Caco-2 (cell line): ENCODE measurements around the gene C10orf90. TPM values are rescaled to one million over a fixed set of nuclear protein-coding genes. Genes with fewer than 3 reads are reported as not detected.

Experiments
- BruUV-seq: library from RNA; stranded (reverse); fragments of 400-500 nt; replicated peaks from 2 replicates; lab custom pipeline; 2021; lab: Mats Ljungman, UMichigan
- CTCF ChIA-PET: fragments of 300-600 bp; sonication (Branson Sonifier 250); formaldehyde crosslinking; loops from one replicate; lab custom pipeline; 2022; ENCODE audit warnings: antibody characterized with exemption; lab: Charles Lee
- POLR2A ChIA-PET: fragments of 300-600 bp; sonication (Branson Sonifier 250); formaldehyde crosslinking; loops from one replicate; lab custom pipeline; 2022; ENCODE audit warnings: antibody characterized with exemption; lab: Charles Lee
- DNase-seq, 2 experiments: peaks; one replicate each; pipeline versions ENCODE4 v3.0.0 to v3.0.0-alpha.2; 2020 to 2022
- H3K27me3 ChIP-seq: replicated peaks from 2 replicates; pipeline ENCODE4 v1.6.0; 2011; ENCODE audit warnings: low read length; ENCODE audit not compliant: control insufficient read depth, insufficient read depth
- H3K36me3 ChIP-seq: 2 replicates; pipeline ENCODE4 v1.5.1; 2011; ENCODE audit warnings: low read length; ENCODE audit not compliant: control insufficient read depth, insufficient read depth
- H3K4me1 ChIP-seq: fragments of 250-450 bp; sonication (Bioruptor Pico); 2 replicates; pipeline ENCODE4 v1.5.1; 2020; ENCODE audit warnings: mild to moderate bottlenecking
- H3K4me3 ChIP-seq: 2 replicates; pipeline ENCODE4 v1.5.1; 2011; ENCODE audit warnings: low read depth, mild to moderate bottlenecking, control low read depth, low read length
- H3K9me3 ChIP-seq: fragments of 250-450 bp; sonication (Bioruptor Pico); 2 replicates; pipeline ENCODE4 v1.5.1; 2020; ENCODE audit warnings: mild to moderate bottlenecking, moderate library complexity
- H3K27ac Mint-ChIP-seq: one replicate; pipeline ENCODE4 v1.8.0; 2022; ENCODE audit warnings: mixed read lengths; ENCODE audit not compliant: unreplicated experiment
- H3K27me3 Mint-ChIP-seq: one replicate; pipeline ENCODE4 v1.8.0; 2022; ENCODE audit warnings: mixed read lengths; ENCODE audit not compliant: insufficient read depth, unreplicated experiment
- H3K36me3 Mint-ChIP-seq: one replicate; pipeline ENCODE4 v1.8.0; 2022; ENCODE audit warnings: mild to moderate bottlenecking, mixed read lengths; ENCODE audit not compliant: insufficient read depth, unreplicated experiment
- H3K4me1 Mint-ChIP-seq: one replicate; pipeline ENCODE4 v1.8.0; 2022; ENCODE audit warnings: low read depth, mixed read lengths; ENCODE audit not compliant: unreplicated experiment
- H3K4me3 Mint-ChIP-seq: one replicate; pipeline ENCODE4 v1.8.0; 2022; ENCODE audit warnings: mild to moderate bottlenecking, moderate library complexity, mixed read lengths; ENCODE audit not compliant: unreplicated experiment
- H3K9me3 Mint-ChIP-seq: one replicate; pipeline ENCODE4 v1.8.0; 2022; ENCODE audit warnings: mixed read lengths; ENCODE audit not compliant: unreplicated experiment
- CTCF ChIP-seq, 2 experiments: fragments of 200-600 bp in 1 of 2; IDR thresholded peaks; 1 replicate in 1 of 2; 2 replicates in 1 of 2; pipeline versions ENCODE4 v1.5.1 to v1.8.0; 2011 to 2022; ENCODE audit warnings: antibody characterized with exemption in 1 of 2, control low read depth in 1 of 2, inconsistent platforms in 1 of 2, low read depth in 1 of 2, low read length in 1 of 2, mild to moderate bottlenecking in 1 of 2, moderate library complexity in 1 of 2; ENCODE audit not compliant: insufficient read depth in 1 of 2, severe bottlenecking in 1 of 2, unreplicated experiment in 1 of 2
- intact Hi-C: fragments of 100-400 bp; cut with micrococcal nuclease; formaldehyde crosslinking; loops from one replicate; pipeline ENCODE4 v1.10.0; 2022; ENCODE audit not compliant: unreplicated experiment
- total RNA-seq: library from RNA; stranded (reverse); gene quantifications from 2 replicates; pipeline ENCODE4 v1.2.3, GENCODE V29; 2022

C10orf90 gene
- total RNA-seq, 1 experiment from 2014 or later, result not detected

- no peak for TF ChIP-seq CTCF (IDR thresholded peaks at IDR 0.05; ENCODE audit: insufficient read depth in 1 of 2, low read depth in 1 of 2, low read length in 1 of 2, severe bottlenecking in 1 of 2, unreplicated experiment in 1 of 2)
- no peak overlapping the region for H3K4me3 ChIP-seq
- Mint-ChIP-seq H3K9me3 (no peaks in the 10 kb centered on the region), H3K27me3 (peaks cover 10% of the 10 kb centered on the region), H3K4me3 (no peak overlapping the region), H3K4me1 (no peaks in the 10 kb centered on the region), H3K27ac (no peak overlapping the region), H3K36me3 (no peaks in the 10 kb centered on the region)
- H3K36me3 ChIP-seq, result no peaks in the 10 kb centered on the region
- CTCF ChIA-PET, result no interaction called here
- H3K27me3 ChIP-seq, result no peaks in the 10 kb centered on the region; the same call in 1 of the 2 replicates
- no peaks in the 10 kb centered on the region for H3K9me3 ChIP-seq
- H3K4me1 ChIP-seq, result no peaks in the 10 kb centered on the region
- intact Hi-C loops, result no loop called here
- no TSS peak for BruUV-seq
- DNase-seq, result no peak
- POLR2A ChIA-PET, result no interaction called here
Observed at GRCh38 chr10:126611303-126611702, 59.2 kb downstream of the C10orf90 start.

- intact Hi-C loops, result no loop called here
- Mint-ChIP-seq H3K36me3 (no peaks in the 10 kb centered on the region), H3K4me3 (no peak overlapping the region), H3K27ac (no peak overlapping the region), H3K27me3 (peaks cover 15% of the 10 kb centered on the region), H3K4me1 (no peaks in the 10 kb centered on the region), H3K9me3 (no peaks in the 10 kb centered on the region)
- no peak for DNase-seq
- no TSS peak for BruUV-seq
- no peaks in the 10 kb centered on the region for H3K9me3 ChIP-seq
- no peaks in the 10 kb centered on the region for H3K4me1 ChIP-seq
- TF ChIP-seq CTCF (IDR thresholded peaks at IDR 0.05; ENCODE audit: insufficient read depth in 1 of 2, low read depth in 1 of 2, low read length in 1 of 2, severe bottlenecking in 1 of 2, unreplicated experiment in 1 of 2), result no peak
- H3K36me3 ChIP-seq, result no peaks in the 10 kb centered on the region
- POLR2A ChIA-PET, result no interaction called here
- H3K4me3 ChIP-seq, result no peak overlapping the region
- CTCF ChIA-PET, result no interaction called here
- no peaks in the 10 kb centered on the region for H3K27me3 ChIP-seq
Observed at GRCh38 chr10:126609566-126609965, 60.9 kb downstream of the C10orf90 start.

GRCh38 chr10:126599949-126600682, 70.4 kb downstream of the C10orf90 start:
- ChIA-PET CTCF (interaction anchor here (0.6 to 0.7 kb wide), 2 partner anchors 42 to 369 kb away, joined by 4 read pairs; no protein-coding TSS in a partner anchor), POLR2A (no interaction called here)
- no peak for DNase-seq
- no peaks in the 10 kb centered on the region for H3K36me3 ChIP-seq
- Mint-ChIP-seq H3K4me1 (no peaks in the 10 kb centered on the region), H3K4me3 (no peak overlapping the region), H3K27me3 (peaks cover 8% of the 10 kb centered on the region), H3K27ac (no peak overlapping the region), H3K36me3 (no peaks in the 10 kb centered on the region), H3K9me3 (no peaks in the 10 kb centered on the region)
- H3K4me1 ChIP-seq, result no peaks in the 10 kb centered on the region
- H3K27me3 ChIP-seq, result no peaks in the 10 kb centered on the region
- no peak overlapping the region for H3K4me3 ChIP-seq
- BruUV-seq, result no TSS peak
- no peaks in the 10 kb centered on the region for H3K9me3 ChIP-seq
- intact Hi-C loops, result loop anchor here (5.0 kb wide), 1 partner anchor 668 kb away; no protein-coding TSS in a partner anchor
- no peak for TF ChIP-seq CTCF (IDR thresholded peaks at IDR 0.05; ENCODE audit: insufficient read depth in 1 of 2, low read depth in 1 of 2, low read length in 1 of 2, severe bottlenecking in 1 of 2, unreplicated experiment in 1 of 2)
